Suppressor macrophage (primary cell): Measurements from ENCODE around the gene ANXA7.
A peak's percentile ranks its signal among the peaks of the same experiment; 100 is the strongest.
"Not testable (repeated sequence)": the region's sequence is repeated elsewhere in the genome, so short reads cannot be mapped to it uniquely, and the experiment has no call there.

ENCODE experiments used
- DNase-seq, 4 experiments: peaks; one replicate each; pipeline ENCODE4 v3.0.0-alpha.2; 2020 to 2022

The ANXA7 gene

DNA sequence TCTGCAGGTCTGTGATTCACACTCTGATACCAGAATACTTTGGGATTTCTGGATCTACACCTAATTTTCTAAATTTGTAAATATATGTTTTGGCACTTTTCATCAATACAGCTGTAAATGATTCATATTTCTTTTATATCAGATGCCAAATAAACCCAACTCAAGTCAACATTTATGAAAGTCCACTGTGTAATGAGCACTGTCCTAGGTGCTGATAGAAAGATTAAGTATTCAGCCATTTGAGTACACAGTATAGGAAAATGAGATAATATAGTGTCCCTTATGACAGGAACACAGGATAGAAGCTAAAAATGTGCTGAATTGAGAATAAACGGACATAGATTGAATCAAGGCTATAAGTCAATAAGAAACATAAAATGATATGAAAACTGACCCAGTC, 6.4 kb downstream of the ANXA7 start:
- no peak for DNase-seq

DNA sequence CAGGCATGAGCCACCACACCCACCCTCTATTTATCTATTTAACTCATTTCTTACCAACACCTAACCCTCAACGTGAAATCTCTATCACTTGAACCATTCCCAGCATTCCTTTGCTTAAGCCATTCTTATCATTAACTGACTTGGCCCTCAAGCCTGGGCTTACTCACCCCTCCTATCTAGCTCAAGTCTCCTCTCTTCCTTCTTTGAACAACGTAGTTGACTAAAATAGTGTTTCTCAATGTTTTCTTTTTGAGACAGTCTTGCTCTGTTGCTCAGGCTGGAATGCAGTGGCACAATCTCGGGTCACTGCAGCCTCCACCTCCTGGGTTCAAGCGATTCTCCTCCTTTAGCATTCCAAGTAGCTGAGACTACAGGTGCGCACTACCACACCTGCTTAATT, 7.0 kb downstream of the ANXA7 start:
- DNase-seq, result no peak

DNA sequence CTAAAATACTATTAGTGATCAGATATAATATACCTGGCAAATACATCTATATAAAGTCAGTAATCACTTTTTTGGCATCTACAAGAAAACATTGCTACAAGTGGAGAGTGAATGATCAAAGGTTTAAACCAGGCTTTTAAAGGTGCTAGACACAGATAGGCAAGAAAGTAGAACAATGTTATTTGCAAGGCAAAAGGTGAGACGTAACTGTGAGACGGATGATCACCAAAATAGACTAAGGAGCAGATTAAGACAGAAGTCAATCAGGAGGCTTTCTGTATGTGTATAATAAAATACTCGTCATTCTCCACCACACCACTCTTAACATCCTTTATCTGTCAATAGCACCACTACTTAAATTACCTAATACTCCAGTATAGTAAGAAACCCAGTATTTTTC, 8.3 kb downstream of the ANXA7 start:
- DNase-seq, result no peak

DNA sequence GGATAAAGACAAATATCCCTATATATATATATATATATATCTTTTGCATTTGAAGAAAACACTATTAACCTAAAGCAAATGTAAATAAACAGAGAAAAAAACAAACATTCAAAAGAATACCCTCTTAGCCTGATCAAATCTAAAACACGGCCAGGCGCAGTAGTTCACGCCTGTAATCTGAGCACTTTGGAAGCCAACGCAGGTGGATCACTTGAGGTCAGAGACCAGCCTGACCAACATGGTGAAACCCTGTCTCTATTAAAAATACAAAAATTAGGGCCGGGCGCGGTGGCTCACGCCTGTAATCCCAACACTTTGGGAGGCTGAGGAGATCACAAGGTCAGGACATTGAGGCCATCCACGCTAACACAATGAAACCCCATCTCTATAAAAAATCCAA, 9.2 kb downstream of the ANXA7 start:
- DNase-seq, result no peak

DNA sequence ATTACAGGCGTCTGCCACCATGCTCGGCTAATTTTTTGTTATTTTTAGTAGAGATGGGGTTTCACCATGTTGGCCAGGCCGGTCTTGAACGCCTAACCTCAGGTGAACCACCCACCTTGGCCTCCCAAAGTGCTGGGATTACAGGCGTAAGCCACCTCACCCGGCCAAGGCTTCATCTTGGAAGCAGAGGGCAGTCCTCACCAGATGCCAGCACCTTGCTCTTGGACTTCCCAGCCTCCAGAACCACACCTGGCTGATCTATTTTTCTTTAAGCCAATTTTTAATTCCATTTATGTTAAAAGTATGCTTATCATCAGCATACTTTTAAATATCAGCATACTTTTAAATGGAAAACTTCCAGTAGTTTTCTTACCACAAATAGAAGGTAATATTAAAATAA, 12.2 kb downstream of the ANXA7 start:
- no peak for DNase-seq

DNA sequence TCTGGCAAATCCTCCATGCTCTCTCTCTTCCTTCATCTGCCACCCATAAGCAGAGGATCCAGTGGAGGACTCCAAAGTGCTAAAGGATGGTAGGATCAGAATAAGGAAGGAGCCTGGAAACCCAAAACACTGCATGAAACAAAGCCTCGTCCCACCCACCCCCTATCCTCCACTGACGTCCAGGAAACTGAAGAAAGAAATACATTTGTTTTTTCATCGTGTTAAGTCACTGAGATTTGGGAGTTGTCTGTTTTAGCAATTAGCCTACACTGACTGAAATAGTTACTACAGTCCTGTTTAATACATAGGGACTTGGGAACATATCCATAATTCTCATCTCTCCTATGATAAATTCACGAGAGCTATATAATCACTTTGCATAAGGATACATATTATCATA, 14.8 kb downstream of the ANXA7 start:
- no peak for DNase-seq

DNA sequence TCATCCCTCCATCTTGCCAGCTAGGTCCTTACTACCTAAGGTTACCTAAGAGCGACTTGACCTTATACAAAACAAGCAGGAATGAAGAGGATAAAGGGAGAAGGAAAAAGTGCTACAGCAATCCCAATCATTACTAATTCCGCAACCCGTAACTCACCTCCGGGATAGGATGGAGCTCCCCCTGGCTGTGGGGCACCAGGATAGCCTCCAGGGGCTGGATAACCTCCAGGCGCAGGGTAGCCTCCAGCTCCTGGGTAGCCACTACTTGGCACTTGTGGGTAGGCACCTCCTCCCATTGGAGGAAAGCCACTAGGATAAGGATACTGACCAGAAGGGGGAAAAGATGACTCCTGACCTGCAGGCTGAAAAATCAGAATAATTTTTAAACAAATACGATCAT, 15.8 kb downstream of the ANXA7 start:
- DNase-seq, result peak in 2 of 4 experiments; percentile 6 to 9

DNA sequence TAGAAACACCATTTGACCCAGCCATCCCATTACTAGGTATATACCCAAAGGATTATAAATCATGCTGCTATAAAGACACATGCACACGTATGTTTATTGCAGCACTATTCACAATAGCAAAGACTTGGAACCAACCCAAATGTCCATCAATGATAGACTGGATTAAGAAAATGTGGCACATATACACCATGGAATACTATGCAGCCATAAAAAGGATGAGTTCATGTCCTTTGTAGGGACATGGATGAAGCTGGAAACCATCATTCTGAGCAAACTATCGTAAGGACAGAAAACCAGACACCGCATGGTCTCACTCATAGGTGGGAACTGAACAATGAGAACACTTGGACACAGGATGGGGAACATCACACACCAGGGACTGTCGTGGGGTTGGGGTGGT, 19.5 kb downstream of the ANXA7 start:
- not testable (repeated sequence) for DNase-seq

DNA sequence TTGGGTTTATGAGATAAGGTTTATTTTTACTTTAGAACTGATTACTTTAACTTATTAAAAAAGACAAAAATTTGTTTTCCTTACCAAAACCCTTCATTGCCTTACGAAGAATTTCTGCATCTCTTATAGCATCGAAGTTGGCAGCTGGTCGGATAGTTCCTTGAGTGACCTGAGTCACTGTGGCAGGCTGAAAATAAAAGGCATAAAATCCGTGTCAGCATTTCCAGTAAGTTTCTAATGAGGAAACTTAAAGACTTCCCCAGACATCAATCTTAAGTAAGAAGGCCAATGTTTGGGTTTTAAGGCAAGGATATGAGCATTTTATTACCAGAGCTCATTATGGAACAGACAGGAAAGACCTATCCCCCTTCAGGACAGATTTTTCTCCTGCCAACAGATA, 25.6 kb downstream of the ANXA7 start:
- peak in 2 of 4 experiments; percentile 10 to 12 for DNase-seq

DNA sequence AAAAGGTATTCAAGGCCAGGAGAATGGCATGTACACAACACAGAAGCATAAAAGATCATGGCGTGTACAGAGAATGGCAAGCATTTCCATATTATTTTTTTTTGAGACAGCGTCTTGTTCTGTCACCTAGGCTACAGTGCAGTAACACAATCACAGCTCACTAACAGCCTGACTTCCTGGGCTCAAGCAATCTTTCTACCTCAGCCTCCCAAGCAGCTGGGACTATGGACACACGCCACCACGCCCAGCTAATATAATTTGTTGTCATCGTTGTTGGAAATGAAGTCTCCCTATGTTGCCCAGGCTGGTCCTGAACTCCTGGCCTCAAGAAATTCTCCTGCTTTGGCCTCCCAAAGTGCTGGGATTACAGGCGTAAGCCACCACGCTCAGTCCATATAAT, 27.3 kb downstream of the ANXA7 start:
- no peak for DNase-seq

DNA sequence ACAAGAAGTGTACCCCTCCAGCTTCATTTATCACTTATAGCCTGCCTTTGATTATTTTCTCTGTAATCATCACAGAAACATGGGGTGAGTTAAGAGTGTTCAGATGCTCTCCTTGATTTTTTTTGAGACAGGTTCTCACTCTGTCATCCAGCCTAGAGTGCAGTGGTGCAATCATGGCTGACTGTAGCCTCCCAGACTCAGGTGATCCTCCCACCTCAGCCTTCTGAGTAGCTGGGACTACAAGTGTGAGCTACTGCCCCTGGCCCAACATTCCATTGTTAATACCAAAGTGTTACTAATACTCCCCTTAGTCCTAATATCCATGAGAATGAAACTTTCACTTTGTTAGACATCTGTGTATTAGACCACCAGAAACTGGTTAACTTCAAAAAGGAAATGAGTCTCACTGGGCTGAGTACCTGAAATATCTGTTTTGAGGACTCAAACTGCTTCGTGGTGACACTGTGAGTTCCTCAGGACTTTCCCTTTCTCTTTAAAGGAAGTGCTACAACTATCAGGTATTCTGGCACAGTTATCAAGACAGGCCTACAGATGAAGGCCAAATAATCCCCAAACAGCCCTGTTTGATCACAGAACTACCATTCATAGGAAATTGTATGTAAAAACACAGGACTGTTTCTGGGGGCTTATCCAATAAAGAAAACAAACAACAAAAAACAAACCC, 34.7 kb downstream of the ANXA7 start:
- no peak for DNase-seq

DNA sequence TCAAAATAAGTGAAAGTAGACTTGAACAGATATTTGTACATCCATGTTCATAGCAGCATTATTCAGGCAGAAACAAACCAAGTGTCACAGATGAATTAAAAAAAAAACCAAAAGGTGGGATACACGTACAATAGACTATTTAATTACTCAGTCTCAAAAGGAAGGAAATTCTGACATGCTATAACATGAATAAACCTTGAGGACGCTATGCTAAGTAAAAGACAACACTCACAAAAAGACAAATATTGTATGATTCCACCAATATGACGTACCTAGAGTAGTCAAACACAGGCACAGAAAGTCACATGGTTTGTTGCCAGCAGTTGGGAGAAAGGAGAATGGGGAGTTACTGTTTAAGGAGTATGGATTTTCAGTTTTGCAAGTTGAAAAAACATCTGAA, 37.2 kb downstream of the ANXA7 start:
- no peak for DNase-seq

DNA sequence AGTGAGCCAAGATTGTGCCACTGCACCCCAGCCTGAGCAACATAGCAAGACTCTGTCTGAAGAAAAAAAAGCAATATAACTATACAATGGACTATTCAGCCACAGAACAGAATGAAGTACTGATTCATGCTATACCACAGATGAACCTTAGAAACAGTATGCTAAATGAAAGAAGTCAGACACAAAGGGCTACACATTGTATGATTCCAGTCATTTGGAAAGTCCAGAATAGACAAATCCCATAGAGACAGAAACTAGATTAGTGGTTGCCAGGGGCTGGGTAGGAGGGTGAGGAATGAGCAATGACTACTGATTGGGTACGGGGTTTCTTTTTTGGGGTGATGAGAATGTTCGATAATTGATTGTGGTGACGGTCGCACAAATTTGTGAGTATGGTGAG, 45.6 kb downstream of the ANXA7 start:
- DNase-seq, result no peak

DNA sequence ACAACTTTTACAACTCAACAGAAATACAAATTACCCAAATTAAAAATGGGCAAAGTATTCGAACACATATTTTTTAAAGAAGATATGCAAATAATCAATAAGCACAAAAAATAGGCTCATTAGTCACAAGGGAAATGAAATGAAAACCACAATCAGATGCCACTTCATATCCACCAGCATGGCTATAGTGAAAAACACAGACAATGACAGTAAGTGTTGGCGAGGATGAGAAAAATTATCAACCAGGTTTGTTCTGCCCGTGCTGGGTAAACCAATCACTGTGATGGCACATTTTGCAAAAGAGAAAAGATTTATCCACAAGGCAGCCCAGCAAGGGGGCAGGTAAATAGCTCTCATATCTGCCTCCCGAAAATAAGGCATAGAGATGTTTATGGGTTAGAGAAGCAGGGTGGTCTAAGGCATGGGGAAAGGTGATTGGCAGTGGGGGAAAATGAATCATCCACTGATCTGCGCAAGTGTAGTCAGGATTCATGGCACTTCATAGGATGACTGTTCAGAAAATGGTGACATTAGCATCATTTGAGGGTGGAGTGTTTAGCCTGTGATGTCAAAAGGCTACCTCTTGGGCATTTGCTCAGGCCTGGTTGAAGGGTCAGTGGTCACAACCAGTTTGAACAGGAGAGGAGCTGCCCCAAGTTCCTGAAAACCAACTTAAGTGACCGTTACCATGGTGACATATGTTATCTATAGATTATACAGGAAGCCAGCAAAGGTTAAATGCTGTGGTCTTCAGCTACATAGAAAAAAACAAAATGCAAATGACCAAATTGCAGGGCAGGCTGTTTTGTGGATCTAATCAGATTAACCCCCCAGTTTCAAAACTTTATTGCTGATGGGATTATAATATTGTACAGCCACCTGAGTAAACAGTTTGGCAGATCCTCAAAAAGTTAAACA, 47.2 kb downstream of the ANXA7 start:
- DNase-seq, result no peak

DNA sequence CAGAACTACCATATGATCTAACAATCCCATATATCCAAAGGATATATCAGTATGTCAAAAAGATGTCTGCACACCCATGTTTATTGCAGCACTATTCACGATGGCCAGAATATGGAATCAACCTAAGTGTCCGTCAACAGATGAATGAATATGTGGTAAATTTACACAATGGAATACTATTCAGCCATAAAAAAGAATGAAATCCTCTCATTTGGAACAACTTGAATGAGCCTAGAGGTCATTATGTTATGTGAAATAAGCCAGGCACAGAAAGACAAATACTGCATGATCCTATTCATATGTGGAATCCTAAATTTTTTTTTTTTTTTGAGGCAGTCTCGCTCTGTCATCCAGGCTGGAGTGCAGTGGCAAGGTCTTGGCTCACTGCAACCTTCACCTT, 48.9 kb downstream of the ANXA7 start:
- no peak for DNase-seq

DNA sequence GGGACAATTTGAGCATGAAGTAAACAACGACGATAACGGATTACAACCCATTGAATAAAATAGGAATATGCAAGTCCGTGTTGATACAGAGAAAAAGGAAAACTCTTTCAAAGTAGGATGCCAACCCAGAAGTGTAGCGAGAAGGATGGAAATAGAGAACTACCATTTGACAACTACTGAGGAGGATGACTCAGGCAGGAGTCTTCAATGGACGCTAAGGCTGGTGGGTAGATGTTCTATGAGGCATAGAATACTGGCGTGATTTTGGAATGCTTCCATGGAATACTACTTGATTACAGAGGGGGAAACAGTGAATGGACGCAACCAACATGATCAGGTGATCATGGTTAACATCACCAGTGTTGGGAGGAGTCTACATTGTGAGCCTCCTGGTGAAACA, 54.4 kb downstream of the ANXA7 start:
- DNase-seq, result no peak

DNA sequence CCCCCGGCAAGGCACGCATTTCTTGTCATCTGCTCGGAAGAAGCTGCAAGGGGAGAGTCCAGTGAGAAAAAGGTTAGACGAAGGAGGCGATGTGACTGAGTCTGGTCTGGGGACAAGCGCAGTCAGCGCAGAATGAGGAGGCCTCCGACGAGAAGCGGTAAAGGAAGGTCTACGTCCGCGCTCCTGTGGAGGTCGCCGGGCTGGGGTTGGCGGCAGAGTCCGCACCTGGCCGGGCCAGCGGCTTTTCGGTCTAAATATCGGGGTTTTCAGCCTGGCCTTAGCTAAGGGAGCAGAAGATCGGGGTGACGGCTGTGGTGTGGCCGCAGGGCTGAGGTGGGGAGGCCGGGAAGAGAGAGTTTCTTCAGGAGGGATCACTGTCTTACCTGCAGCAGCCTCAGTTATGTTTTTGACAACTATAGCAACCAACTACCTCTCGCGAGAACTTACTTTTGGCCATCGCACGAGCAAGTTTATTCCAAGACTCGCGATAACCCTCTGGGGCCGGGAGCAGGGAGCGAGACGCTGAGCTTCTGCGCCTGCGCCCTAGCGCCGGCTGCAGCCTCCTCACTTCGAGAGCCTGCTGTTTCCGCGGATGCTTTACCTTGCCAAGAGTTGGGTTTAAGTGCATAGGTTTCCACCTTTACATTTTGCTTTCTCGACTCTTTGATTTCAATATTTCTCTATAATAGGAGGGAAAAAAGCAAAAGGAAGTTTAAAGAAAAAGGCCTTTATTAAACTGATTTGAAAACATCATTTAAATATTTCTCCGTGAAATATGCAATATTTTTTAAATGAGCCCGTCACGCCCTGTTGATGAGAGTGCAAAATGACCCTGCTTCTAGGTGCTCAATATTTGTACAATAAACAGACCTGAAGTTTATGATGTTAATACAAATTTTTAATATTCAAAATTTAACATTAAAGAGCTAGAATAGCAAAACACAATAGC, 55.3 kb downstream of the ANXA7 start, which contains the start of gene CFAP70:
TSS of gene CFAP70 (minus strand) at position 534 of the 949 bp plus-strand sequence. CDS start 4,068 bp downstream, outside the sequence.
- peak; percentile 96 to 98 (median 96) for DNase-seq

DNA sequence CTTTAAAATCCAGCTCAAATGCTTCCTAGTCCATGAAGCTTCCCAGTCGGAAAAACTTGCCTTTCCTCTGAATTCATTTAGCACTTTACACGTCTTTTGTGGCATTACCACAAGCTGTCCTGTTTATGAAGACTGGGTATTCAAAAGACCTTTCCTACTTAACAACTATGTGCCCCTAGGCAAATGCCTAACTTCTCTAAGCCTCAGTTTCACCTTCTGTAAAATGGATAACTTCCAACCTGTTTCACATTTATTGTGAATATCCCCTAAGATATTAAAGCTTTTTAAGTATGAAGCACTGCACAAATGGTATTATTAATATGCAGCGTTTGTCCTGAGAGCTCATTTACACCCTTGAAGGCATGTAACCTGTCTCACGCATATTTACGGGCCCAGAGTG, 56.0 kb downstream of the ANXA7 start:
- no peak for DNase-seq

DNA sequence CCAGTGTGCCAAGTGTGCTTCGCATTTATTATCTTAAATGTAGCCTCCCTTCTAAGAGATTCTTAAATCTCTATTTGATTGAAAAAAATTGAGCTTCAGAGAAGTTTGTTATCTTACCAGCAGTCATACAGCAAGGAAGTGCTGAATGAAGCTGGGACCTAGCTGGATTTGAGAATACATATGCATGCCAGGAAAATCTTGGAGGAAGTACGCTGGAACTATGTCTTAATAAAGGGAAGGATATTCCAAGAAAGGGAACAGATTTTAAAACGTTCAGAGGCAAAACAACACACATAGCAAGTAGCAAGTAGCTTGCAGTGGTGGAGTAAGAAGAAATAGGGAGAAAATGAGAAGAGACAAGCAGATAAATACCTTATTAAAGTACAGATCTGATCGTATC, 56.7 kb downstream of the ANXA7 start:
- DNase-seq, result no peak

DNA sequence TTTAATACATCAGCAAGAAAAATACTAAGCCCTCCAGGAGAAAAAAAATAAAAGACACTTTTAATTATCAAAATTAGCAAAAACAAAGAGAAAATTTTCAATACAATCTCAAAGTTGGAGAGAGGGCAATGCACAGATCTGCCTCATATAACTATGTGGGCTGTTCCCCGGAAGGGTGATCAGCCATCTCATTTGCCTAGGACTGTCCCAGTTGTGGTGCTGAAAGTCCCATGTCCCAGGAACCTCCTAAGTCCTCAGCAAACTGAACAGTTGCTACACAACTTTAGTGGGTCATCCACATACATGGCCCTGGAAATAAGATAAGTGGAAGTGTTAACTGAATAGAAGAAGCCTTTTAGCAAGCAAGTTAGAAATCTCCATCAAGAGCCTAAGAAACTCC, 69.6 kb downstream of the ANXA7 start:
- DNase-seq, result no peak

DNA sequence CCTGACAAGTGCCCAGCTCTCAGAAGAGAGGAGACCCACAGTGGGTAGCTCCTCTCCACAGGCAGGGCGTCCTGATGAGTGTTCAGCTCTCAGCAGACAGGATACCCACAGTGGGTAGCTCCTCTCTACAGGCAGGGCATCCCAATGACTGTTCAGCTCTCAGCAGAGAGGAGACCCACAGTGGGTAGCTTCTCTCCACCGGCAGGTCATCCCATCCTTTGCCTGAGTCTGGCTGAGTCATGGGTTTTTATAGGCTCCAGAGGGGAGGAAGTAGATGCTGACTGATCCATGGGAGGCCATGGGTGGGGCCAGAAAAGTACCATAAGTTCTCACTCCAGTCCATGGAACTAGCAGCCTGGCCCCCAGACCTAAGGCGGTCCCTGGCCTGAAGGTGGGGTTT, 73.7 kb downstream of the ANXA7 start:
- no peak for DNase-seq

DNA sequence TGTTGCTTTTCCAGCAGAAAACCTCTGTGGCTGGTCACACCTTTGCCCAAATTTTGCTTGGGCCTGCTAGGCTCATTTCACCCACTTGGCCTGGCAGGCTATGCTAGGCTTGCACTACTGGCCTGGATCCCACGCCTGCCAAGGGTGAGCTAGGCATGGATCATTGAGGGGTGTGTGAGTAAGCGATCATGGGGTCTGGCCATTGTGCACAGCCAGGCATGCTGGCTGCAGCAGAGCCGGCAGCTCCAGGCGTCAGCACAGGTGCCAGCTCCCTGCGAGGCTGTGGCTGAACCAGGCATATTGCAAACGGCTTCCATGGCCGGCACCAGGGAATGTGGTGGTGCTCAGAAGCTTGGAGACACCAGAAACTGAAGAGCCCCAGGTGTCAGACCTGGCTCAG, 74.4 kb downstream of the ANXA7 start:
- no peak for DNase-seq

DNA sequence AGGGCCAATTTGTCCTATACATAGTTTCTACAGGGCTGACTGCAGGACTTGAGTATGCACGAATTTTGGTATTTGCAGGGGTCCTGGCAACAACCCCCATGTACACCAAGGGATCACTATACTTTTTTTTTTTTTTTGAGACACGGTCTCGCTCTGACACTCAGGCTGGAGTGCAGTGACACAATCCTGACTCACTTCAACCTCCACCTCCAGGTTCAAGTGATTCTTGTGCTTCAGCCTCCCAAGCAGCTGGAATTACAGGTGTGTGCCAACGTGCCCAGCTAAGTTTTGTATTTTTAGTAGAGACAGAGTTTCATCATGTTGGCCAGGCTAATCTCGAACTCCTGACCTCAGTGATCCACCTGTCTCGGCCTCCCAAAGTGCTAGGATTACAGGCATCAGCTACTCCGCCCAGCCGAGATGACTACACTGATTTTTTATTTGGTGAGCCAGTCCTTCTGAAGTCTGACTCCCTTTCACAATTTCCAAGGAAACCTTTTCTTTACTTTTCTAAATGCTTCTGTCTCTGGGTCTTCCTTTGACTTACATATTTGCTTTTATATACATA, 75.0 kb downstream of the ANXA7 start:
- no peak for DNase-seq
